Smooth muscle cell (in vitro differentiated cells): Measurements from ENCODE around the gene HSD17B4. TPM values are rescaled to one million over a fixed set of nuclear protein-coding genes. Genes with fewer than 3 reads are reported as not detected.

Experiments used
- DNase-seq: peaks from one replicate; lab custom pipeline; 2025; ENCODE audit not compliant: unreplicated experiment; lab: John Stamatoyannopoulos, UW
- H2AFZ ChIP-seq: fragments of 200-600 bp; sonication (generic); 2 replicates; pipeline ENCODE4 v1.6.0; 2016; ENCODE audit warnings: antibody characterized with exemption, low read depth, mild to moderate bottlenecking
- H3F3A ChIP-seq: fragments of 200-600 bp; sonication (generic); 2 replicates; pipeline ENCODE4 v1.6.0; 2017; ENCODE audit warnings: antibody characterized with exemption, low read depth
- H3K27ac ChIP-seq: fragments of 200-600 bp; sonication (generic); 2 replicates; pipeline ENCODE4 v1.5.1; 2016; ENCODE audit warnings: low read depth, mild to moderate bottlenecking
- H3K27me3 ChIP-seq: fragments of 200-600 bp; sonication (generic); 2 replicates; pipeline ENCODE4 v1.6.1; 2016; ENCODE audit warnings: low read depth, mild to moderate bottlenecking
- H3K36me3 ChIP-seq: fragments of 200-600 bp; sonication (generic); 2 replicates; pipeline ENCODE4 v1.5.1; 2016; ENCODE audit warnings: low read depth
- H3K4me1 ChIP-seq: fragments of 200-600 bp; sonication (generic); 2 replicates; pipeline ENCODE4 v1.5.1; 2016; ENCODE audit warnings: low read depth
- H3K4me2 ChIP-seq: fragments of 200-600 bp; sonication (generic); 2 replicates; pipeline ENCODE4 v1.6.0; 2016; ENCODE audit warnings: mild to moderate bottlenecking
- H3K4me3 ChIP-seq: fragments of 200-600 bp; sonication (generic); 2 replicates; pipeline ENCODE4 v1.5.1; 2016; ENCODE audit warnings: mild to moderate bottlenecking
- H3K79me2 ChIP-seq: fragments of 200-600 bp; sonication (generic); 2 replicates; pipeline ENCODE4 v1.6.0; 2016; ENCODE audit warnings: low read depth, mild to moderate bottlenecking
- H3K9ac ChIP-seq: fragments of 200-600 bp; sonication (generic); 2 replicates; pipeline ENCODE4 v1.6.0; 2016; ENCODE audit warnings: low read depth
- H3K9me3 ChIP-seq: fragments of 200-600 bp; sonication (generic); replicated peaks from 2 replicates; pipeline ENCODE4 v1.5.1; 2016; ENCODE audit warnings: low read depth
- H4K20me1 ChIP-seq: fragments of 200-600 bp; sonication (generic); 2 replicates; pipeline ENCODE4 v1.6.0; 2016; ENCODE audit warnings: low read depth
- WGBS: methylation state at CpG from one replicate; pipeline ENCODE4 v1.1.7; 2016; ENCODE audit warnings: low lambda C conversion rate; 5-methylcytosine and 5-hydroxymethylcytosine counted together
- polyA plus RNA-seq: library from polyadenylated mRNA; unstranded; fragments of >200 nt; fragmentation: Nextera tagmentation; extraction: Ambion mirVana; gene quantifications from 2 replicates; pipeline ENCODE4 v1.2.1, GENCODE V29; 2016
- total RNA-seq: library from RNA; depleted of rRNA; stranded (reverse); fragments of >200 nt; gene quantifications from 2 replicates; pipeline ENCODE4 v1.2.3, GENCODE V29; 2014
- TF ChIP-seq, protein P1 (sequence below): fragments of 200-600 bp; sonication (generic); IDR thresholded peaks from 2 replicates; pipeline ENCODE4 v1.5.1; 2017; ENCODE audit warnings: borderline replicate concordance, mild to moderate bottlenecking, antibody characterized with exemption; ENCODE audit not compliant: insufficient read depth, poor library complexity, severe bottlenecking

Gene HSD17B4
- total and polyA plus RNA-seq, 2 experiments from 2014 or later = 64.5 to 116 TPM

DNA sequence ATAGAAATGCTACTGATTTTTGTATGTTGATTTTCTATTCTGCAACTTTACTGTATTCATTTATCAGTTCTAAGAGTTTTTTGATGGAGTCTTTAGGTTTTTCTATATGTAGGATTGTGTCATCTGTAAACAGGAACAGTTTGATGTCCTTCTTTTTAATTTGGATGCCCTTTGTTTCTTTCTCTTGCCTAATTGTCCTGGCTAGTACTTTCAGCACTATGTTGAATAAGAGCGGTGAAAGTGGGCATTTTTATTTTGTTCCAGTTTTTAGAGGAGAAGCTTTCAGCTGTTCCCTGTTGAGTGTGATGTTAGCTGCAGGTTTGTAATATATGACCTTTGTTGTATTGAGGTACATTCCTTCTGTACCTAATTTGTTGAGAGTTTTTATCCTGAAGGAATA is 13.3 kb downstream of the HSD17B4 start:
- TF ChIP-seq, protein P1, sequence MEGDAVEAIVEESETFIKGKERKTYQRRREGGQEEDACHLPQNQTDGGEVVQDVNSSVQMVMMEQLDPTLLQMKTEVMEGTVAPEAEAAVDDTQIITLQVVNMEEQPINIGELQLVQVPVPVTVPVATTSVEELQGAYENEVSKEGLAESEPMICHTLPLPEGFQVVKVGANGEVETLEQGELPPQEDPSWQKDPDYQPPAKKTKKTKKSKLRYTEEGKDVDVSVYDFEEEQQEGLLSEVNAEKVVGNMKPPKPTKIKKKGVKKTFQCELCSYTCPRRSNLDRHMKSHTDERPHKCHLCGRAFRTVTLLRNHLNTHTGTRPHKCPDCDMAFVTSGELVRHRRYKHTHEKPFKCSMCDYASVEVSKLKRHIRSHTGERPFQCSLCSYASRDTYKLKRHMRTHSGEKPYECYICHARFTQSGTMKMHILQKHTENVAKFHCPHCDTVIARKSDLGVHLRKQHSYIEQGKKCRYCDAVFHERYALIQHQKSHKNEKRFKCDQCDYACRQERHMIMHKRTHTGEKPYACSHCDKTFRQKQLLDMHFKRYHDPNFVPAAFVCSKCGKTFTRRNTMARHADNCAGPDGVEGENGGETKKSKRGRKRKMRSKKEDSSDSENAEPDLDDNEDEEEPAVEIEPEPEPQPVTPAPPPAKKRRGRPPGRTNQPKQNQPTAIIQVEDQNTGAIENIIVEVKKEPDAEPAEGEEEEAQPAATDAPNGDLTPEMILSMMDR = no peak
- peaks cover 6% of the 10 kb centered on the region for H3K9me3 ChIP-seq
- no peaks in the 10 kb centered on the region for H3F3A ChIP-seq
- H3K4me2 ChIP-seq = no peak overlapping the region
- no peak overlapping the region for H3K4me3 ChIP-seq
- H3K27ac ChIP-seq = no peak overlapping the region
- 100% methylated on average over 1 of the region's 1 CpG for WGBS
- no peak overlapping the region for H2AFZ ChIP-seq
- no peak for DNase-seq
- H3K4me1 ChIP-seq = peaks cover 3% of the 10 kb centered on the region
- no peaks in the 10 kb centered on the region for H4K20me1 ChIP-seq
- peaks cover 50% of the 10 kb centered on the region for H3K79me2 ChIP-seq
- no peak overlapping the region for H3K9ac ChIP-seq
- H3K36me3 ChIP-seq = peaks cover 16% of the 10 kb centered on the region
- no peaks in the 10 kb centered on the region for H3K27me3 ChIP-seq

DNA sequence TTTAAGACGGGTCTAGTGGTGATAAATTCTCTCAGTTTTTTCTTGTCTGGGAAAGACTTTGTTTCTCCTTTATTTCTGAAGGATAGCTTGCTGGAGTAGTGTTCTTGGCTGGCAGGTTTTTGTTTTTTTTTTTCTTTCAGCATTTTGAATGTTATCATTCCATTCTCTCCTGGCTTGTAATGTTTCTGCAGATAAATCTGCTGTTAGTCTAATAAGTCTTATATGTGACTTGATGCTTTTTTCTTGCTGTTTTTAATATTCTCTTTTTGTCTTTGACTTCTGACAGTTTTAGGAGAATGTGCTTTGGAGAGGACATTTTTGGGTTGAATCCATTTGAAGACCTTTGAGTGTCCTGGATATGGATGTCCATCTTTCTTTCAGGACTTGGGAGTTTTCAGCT is 16.0 kb downstream of the HSD17B4 start:
- Histone ChIP-seq H3K36me3 (peaks cover 16% of the 10 kb centered on the region), H2AFZ (no peak overlapping the region), H3K9ac (no peak overlapping the region), H3K79me2 (peaks cover 43% of the 10 kb centered on the region), H3K27ac (no peak overlapping the region), H3F3A (no peaks in the 10 kb centered on the region), H3K4me3 (no peak overlapping the region), H3K4me2 (no peak overlapping the region), H3K4me1 (peaks cover 8% of the 10 kb centered on the region), H4K20me1 (no peaks in the 10 kb centered on the region), H3K9me3 (peaks cover 6% of the 10 kb centered on the region), H3K27me3 (no peaks in the 10 kb centered on the region)
- 100% methylated on average over 1 of the region's 1 CpG for whole genome bisulfite sequencing
- no peak for DNase-seq
- TF ChIP-seq, protein P1 = no peak

DNA sequence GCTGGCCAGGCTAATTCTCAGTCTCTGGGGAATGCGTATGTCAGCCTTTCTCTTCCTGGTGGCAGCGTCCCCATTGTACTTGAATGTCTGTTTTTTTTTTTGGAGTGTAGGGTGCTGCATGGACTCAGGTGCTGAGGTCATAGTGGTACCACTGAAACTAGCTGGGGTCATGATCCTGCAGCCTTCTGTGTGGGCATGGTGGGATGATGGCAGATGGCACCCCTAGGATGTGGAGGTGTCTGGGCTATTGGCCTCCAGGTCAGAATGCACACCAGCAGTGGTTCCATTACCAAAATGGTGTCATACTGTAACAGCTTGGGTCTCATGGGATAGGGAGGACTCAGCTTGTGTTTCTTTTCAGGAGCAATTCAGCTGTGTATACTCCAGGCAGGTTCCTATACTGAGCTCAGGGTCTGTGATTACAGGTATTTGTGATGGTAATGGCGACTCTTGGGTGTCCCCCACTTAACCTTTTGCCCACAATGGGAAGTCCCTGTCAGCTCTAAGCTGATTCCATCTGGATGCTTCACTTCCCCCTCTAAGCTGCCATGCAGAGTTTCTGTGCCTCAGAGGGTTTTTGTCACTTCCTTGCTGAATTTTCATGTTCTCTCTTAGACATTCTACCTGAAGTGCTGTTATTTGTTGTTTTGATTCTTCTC is 17.9 kb downstream of the HSD17B4 start:
- TF ChIP-seq, protein P1 = no peak
- DNase-seq = no peak
- H3K36me3 ChIP-seq = peaks cover 16% of the 10 kb centered on the region
- H3K4me3 ChIP-seq = no peak overlapping the region
- WGBS = 70% methylated on average over 3 of the region's 3 CpGs
- no peak overlapping the region for H3K4me2 ChIP-seq
- H3K4me1 ChIP-seq = peaks cover 8% of the 10 kb centered on the region
- no peak overlapping the region for H3K27ac ChIP-seq
- H3K9me3 ChIP-seq = peaks cover 6% of the 10 kb centered on the region
- no peak overlapping the region for H3K9ac ChIP-seq
- no peaks in the 10 kb centered on the region for H3K27me3 ChIP-seq
- H3F3A ChIP-seq = no peaks in the 10 kb centered on the region
- peaks cover 4% of the 10 kb centered on the region for H4K20me1 ChIP-seq
- no peak overlapping the region for H2AFZ ChIP-seq
- H3K79me2 ChIP-seq = peaks cover 29% of the 10 kb centered on the region

DNA sequence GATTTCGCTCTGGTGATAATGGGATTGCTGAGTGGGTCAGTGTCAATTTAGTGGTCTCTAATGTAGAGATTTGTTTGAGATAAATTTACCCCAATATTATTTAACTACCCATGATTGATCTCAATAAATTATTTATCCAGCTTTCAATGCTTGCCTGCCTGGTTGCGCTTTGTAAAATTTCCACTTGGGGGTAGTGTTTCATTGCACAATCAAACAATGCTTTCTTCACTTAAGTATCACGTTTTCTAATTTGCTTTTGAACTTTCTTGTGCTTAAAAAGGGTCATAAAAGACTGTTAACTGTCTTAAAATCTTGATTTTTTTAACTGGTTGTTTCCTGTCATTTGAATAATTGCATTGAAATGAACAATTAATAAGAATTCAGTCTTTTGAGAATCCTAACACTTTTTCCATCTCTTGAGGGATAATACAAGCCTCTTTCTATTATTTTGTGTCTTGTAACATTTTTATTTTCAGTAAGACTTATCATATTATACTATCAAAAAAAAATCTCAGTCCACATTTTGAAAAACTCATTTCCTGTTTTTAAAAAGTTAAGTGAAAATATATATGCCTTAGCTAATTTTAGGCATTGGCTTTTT is 18.7 kb downstream of the HSD17B4 start:
- H2AFZ ChIP-seq = no peak overlapping the region
- peaks cover 8% of the 10 kb centered on the region for H3K4me1 ChIP-seq
- no peak overlapping the region for H3K27ac ChIP-seq
- peaks cover 16% of the 10 kb centered on the region for H3K36me3 ChIP-seq
- no peaks in the 10 kb centered on the region for H3F3A ChIP-seq
- H3K79me2 ChIP-seq = peaks cover 22% of the 10 kb centered on the region
- 42% methylated on average over 3 of the region's 3 CpGs for WGBS
- peak overlapping the region; percentile 37 for H3K4me2 ChIP-seq
- H3K27me3 ChIP-seq = no peaks in the 10 kb centered on the region
- no peak overlapping the region for H3K4me3 ChIP-seq
- H3K9ac ChIP-seq = no peak overlapping the region
- TF ChIP-seq, protein P1 = peak; percentile 84
- peaks cover 4% of the 10 kb centered on the region for H4K20me1 ChIP-seq
- no peak for DNase-seq
- peaks cover 6% of the 10 kb centered on the region for H3K9me3 ChIP-seq
